HL-60 (cell line): ENCODE measurements around the gene DNAH2.

Experiments
- DNase-seq, 2 experiments: peaks; one replicate each; pipeline ENCODE4 v3.0.0-alpha.2; 2010 to 2020; ENCODE audit warnings: low read depth in 1 of 2, low spot score in 1 of 2
- H3K27ac ChIP-seq: fragments of 250-450 bp; sonication (Bioruptor Pico); replicated peaks from 2 replicates; pipeline ENCODE4 v1.5.1; 2020; ENCODE audit warnings: mild to moderate bottlenecking, moderate library complexity
- H3K27me3 ChIP-seq: fragments of 250-450 bp; sonication (Bioruptor Pico); 2 replicates; pipeline ENCODE4 v1.5.1; 2021; ENCODE audit warnings: mild to moderate bottlenecking, moderate library complexity; ENCODE audit not compliant: insufficient read depth, poor library complexity, severe bottlenecking
- H3K4me3 ChIP-seq: replicated peaks from 2 replicates; pipeline ENCODE4 v1.5.1; 2011; ENCODE audit warnings: mild to moderate bottlenecking, control low read depth, low read length; ENCODE audit not compliant: insufficient read depth
- CTCF ChIP-seq: IDR thresholded peaks from one replicate; pipeline ENCODE4 v1.5.1; 2011; ENCODE audit warnings: low read length, control low read depth, inconsistent platforms; ENCODE audit not compliant: insufficient read depth
- GABPA ChIP-seq: IDR thresholded peaks from 2 replicates; pipeline ENCODE4 v1.6.1; 2012; ENCODE audit warnings: low read depth
- POLR2AphosphoS5 ChIP-seq: IDR thresholded peaks from 2 replicates; pipeline ENCODE4 v1.6.1; 2012; ENCODE audit warnings: low read depth
- REST ChIP-seq: IDR thresholded peaks from 2 replicates; pipeline ENCODE4 v1.6.1; 2012; ENCODE audit warnings: low read depth; ENCODE audit not compliant: insufficient replicate concordance
- SPI1 ChIP-seq: IDR thresholded peaks from 2 replicates; pipeline ENCODE4 v1.6.1; 2012; ENCODE audit warnings: low read depth, mild to moderate bottlenecking, borderline replicate concordance

The DNAH2 gene

GRCh38 chr17:7707446-7707845, 10.1 kb upstream of the DNAH2 start:
- no peak for TF ChIP-seq CTCF
- TF ChIP-seq GABPA, result no peak
- no peak for TF ChIP-seq SPI1
- no peak for TF ChIP-seq REST
- no peak for TF ChIP-seq POLR2AphosphoS5
- peaks cover 6% of the 10 kb centered on the region for H3K27me3 ChIP-seq
- DNase-seq, result no peak
- no peak overlapping the region for H3K4me3 ChIP-seq
- no peak overlapping the region for H3K27ac ChIP-seq

DNA sequence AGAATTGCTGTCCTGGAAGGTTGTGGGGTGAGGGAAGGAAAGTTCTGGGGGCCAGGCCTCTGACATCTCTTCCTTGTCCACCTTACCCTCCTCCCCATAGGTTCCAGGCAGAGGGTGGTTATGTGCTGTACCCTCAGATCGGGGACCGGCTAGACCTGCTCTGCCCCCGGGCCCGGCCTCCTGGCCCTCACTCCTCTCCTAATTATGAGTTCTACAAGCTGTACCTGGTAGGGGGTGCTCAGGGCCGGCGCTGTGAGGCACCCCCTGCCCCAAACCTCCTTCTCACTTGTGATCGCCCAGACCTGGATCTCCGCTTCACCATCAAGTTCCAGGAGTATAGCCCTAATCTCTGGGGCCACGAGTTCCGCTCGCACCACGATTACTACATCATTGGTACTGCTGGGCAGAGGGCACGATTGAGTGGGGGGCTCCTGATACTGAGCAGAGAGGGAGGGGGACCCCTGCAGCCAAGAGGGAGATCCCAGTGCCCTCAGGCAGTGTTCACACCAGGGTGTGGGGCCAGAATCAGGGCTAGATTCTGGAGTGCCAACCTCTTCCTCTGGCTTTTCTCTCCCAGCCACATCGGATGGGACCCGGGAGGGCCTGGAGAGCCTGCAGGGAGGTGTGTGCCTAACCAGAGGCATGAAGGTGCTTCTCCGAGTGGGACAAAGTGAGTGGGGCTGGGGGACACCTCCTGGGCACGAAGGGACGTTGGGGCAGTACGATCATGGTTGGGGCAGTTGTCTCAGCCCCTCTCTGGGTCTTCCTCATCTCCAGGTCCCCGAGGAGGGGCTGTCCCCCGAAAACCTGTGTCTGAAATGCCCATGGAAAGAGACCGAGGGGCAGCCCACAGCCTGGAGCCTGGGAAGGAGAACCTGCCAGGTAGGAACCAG, 9.4 kb upstream of the DNAH2 start:
- no peak for DNase-seq
- Histone ChIP-seq H3K4me3 (no peak overlapping the region), H3K27me3 (peaks cover 6% of the 10 kb centered on the region), H3K27ac (no peak overlapping the region)
- no peak for TF ChIP-seq CTCF
- no peak for TF ChIP-seq REST
- no peak for TF ChIP-seq GABPA
- no peak for TF ChIP-seq SPI1

- TF ChIP-seq CTCF (no peak), REST (no peak), POLR2AphosphoS5 (no peak), SPI1 (no peak), GABPA (no peak)
- peaks cover 6% of the 10 kb centered on the region for H3K27me3 ChIP-seq
- no peak for DNase-seq
Observed at GRCh38 chr17:7709031-7709430, 8.5 kb upstream of the DNAH2 start.

More at GRCh38 chr17:7709031-7709430, 8.5 kb upstream of the DNAH2 start:
- Histone ChIP-seq H3K4me3 (no peak overlapping the region), H3K27ac (no peak overlapping the region)
